Cardiac muscle cell (in vitro differentiated cells and primary cell): ENCODE data around the gene PPP1R3G. TPM values are rescaled to one million over a fixed set of nuclear protein-coding genes. Genes with fewer than 3 reads are reported as not detected.

ENCODE experiments used
- DNase-seq, 2 donors: peaks; one replicate each; pipeline versions ENCODE4 v3.0.0 to v3.0.0-alpha.2; 2010 to 2017; ENCODE audit warnings: low read depth in 1 of 2, low spot score in 1 of 2
- H3K27ac ChIP-seq: fragments of 200-600 bp; sonication (generic); 2 replicates; pipeline ENCODE4 v1.5.1; 2016
- H3K27me3 ChIP-seq: fragments of 200-600 bp; sonication (generic); 2 replicates; pipeline ENCODE4 v1.6.0; 2016; ENCODE audit warnings: control low read depth
- H3K36me3 ChIP-seq: fragments of 200-600 bp; sonication (generic); 2 replicates; pipeline ENCODE4 v1.5.1; 2016; ENCODE audit warnings: control low read depth
- H3K4me1 ChIP-seq: fragments of 200-600 bp; sonication (generic); 2 replicates; pipeline ENCODE4 v1.8.1; 2017; ENCODE audit warnings: low read depth, mild to moderate bottlenecking, mixed run types
- H3K4me3 ChIP-seq: fragments of 200-600 bp; sonication (generic); 2 replicates; pipeline ENCODE4 v1.5.1; 2016; ENCODE audit warnings: mild to moderate bottlenecking
- H3K9me3 ChIP-seq: fragments of 200-600 bp; sonication (generic); 2 replicates; pipeline ENCODE4 v1.5.1; 2017; ENCODE audit warnings: low read depth, mild to moderate bottlenecking, control low read depth
- polyA plus RNA-seq: library from polyadenylated mRNA; unstranded; fragments of >200 nt; fragmentation: Nextera tagmentation; extraction: Ambion mirVana; gene quantifications from 2 replicates; pipeline ENCODE4 v1.2.1, GENCODE V29; 2016
- total RNA-seq: library from RNA; depleted of rRNA; stranded (reverse); fragments of >200 nt; gene quantifications from 2 replicates; pipeline ENCODE4 v1.2.3, GENCODE V29; 2016
- TF ChIP-seq, protein P1 (sequence below): IDR thresholded peaks from 2 replicates; pipeline ENCODE4 v1.5.1; 2012; ENCODE audit warnings: low read depth, mild to moderate bottlenecking, low read length

The PPP1R3G gene
- total and polyA plus RNA-seq, 2 experiments from 2014 or later, result 2.6 to 7.6 TPM

GRCh38 chr6:5072440-5072839 is 12.7 kb upstream of the PPP1R3G start:
- no peak for DNase-seq
- Histone ChIP-seq H3K9me3 (no peaks in the 10 kb centered on the region), H3K4me1 (no peaks in the 10 kb centered on the region), H3K27ac (no peak overlapping the region), H3K27me3 (no peaks in the 10 kb centered on the region), H3K4me3 (no peak overlapping the region), H3K36me3 (no peaks in the 10 kb centered on the region)
- TF ChIP-seq, protein P1, sequence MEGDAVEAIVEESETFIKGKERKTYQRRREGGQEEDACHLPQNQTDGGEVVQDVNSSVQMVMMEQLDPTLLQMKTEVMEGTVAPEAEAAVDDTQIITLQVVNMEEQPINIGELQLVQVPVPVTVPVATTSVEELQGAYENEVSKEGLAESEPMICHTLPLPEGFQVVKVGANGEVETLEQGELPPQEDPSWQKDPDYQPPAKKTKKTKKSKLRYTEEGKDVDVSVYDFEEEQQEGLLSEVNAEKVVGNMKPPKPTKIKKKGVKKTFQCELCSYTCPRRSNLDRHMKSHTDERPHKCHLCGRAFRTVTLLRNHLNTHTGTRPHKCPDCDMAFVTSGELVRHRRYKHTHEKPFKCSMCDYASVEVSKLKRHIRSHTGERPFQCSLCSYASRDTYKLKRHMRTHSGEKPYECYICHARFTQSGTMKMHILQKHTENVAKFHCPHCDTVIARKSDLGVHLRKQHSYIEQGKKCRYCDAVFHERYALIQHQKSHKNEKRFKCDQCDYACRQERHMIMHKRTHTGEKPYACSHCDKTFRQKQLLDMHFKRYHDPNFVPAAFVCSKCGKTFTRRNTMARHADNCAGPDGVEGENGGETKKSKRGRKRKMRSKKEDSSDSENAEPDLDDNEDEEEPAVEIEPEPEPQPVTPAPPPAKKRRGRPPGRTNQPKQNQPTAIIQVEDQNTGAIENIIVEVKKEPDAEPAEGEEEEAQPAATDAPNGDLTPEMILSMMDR, result no peak

GRCh38 chr6:5073992-5074391 is 11.1 kb upstream of the PPP1R3G start:
- Histone ChIP-seq H3K36me3 (no peaks in the 10 kb centered on the region), H3K27ac (no peak overlapping the region), H3K9me3 (no peaks in the 10 kb centered on the region), H3K4me1 (no peaks in the 10 kb centered on the region), H3K4me3 (no peak overlapping the region), H3K27me3 (no peaks in the 10 kb centered on the region)
- TF ChIP-seq, protein P1, result no peak
- DNase-seq, result no peak

DNA sequence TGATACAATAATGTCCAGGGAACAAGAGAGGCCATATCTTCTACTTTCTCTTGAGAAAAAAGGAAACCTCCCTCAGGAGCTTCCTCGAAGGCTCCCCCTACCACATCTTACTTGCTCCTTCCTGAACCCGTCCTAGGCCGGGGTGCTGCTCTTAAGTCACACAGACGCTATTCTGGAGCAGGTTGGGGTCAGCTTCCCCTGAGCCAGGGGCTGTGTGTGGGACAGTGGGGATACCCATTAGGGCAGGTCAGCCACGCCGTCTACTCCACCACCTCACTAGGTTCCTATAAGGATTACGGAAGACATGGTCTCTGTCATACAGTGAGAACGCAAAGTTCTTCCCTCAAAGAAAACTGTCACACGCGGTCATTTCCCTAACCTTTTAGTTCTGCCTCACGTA is 8.2 kb upstream of the PPP1R3G start:
- no peaks in the 10 kb centered on the region for H3K9me3 ChIP-seq
- no peak for DNase-seq
- no peak overlapping the region for H3K4me3 ChIP-seq
- H3K27me3 ChIP-seq, result peaks cover under 1% of the 10 kb centered on the region
- H3K27ac ChIP-seq, result no peak overlapping the region
- no peaks in the 10 kb centered on the region for H3K36me3 ChIP-seq
- TF ChIP-seq, protein P1, result no peak
- H3K4me1 ChIP-seq, result no peaks in the 10 kb centered on the region

DNA sequence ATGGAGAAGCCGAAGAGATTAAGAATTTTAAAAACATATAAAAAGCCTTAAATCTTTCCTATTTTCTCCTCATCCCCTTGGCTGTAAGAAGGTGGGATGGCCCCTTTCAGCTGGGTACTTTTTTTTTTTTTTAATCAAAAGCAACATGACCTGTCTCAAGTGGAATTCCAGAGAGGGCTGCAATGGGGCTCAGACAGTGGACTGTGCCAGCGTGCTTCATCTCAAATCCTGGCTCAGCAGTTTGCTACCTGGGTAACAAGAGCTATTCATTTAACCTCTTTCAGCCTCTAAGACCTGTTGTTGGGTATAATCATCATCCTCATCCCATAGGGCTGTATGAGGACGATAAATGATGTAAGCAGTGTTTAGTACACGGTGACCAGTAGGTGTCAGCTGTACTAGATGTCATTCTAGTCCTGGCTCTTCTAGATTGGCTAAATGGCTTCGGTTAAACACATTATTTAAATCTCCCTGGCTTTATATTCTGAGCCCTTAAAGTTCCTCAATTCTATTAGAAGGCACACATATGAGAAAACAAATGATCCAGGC is 6.9 kb upstream of the PPP1R3G start:
- TF ChIP-seq, protein P1, result peak; percentile 7
- Histone ChIP-seq H3K27ac (no peak overlapping the region), H3K27me3 (peaks cover 14% of the 10 kb centered on the region), H3K9me3 (no peaks in the 10 kb centered on the region), H3K4me3 (no peak overlapping the region), H3K36me3 (no peaks in the 10 kb centered on the region), H3K4me1 (no peaks in the 10 kb centered on the region)
- DNase-seq, result no peak

GRCh38 chr6:5079692-5080091 is 5.4 kb upstream of the PPP1R3G start:
- DNase-seq, result no peak
- Histone ChIP-seq H3K4me1 (no peaks in the 10 kb centered on the region), H3K4me3 (no peak overlapping the region), H3K27me3 (peaks cover 24% of the 10 kb centered on the region), H3K36me3 (no peaks in the 10 kb centered on the region), H3K27ac (no peak overlapping the region), H3K9me3 (no peaks in the 10 kb centered on the region)
- TF ChIP-seq, protein P1, result no peak
